ENCODE results near the gene PRLH.

GRCh38 chr2:237520290-237520689 is 46.1 kb upstream of the PRLH start:
- TF ChIP-seq NFE2L1 (CRISPR knock-in tag; IDR thresholded peaks at IDR 0.05) (no peak), JUN (CRISPR knock-in tag; IDR thresholded peaks at IDR 0.05) (no peak), CTCF (IDR thresholded peaks at IDR 0.05) (no peak), MYBL2 (CRISPR knock-in tag; IDR thresholded peaks at IDR 0.05) (no peak), SMAD4 (CRISPR knock-in tag; IDR thresholded peaks at IDR 0.05) (no peak), ZSCAN18 (CRISPR knock-in tag; IDR thresholded peaks at IDR 0.05) (no peak)
- TF ChIP-seq, protein P1, sequence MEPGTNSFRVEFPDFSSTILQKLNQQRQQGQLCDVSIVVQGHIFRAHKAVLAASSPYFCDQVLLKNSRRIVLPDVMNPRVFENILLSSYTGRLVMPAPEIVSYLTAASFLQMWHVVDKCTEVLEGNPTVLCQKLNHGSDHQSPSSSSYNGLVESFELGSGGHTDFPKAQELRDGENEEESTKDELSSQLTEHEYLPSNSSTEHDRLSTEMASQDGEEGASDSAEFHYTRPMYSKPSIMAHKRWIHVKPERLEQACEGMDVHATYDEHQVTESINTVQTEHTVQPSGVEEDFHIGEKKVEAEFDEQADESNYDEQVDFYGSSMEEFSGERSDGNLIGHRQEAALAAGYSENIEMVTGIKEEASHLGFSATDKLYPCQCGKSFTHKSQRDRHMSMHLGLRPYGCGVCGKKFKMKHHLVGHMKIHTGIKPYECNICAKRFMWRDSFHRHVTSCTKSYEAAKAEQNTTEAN (CRISPR knock-in tag; IDR thresholded peaks at IDR 0.05) = no peak
